HAP-1 (cell line): Measurements from ENCODE around the gene DLEC1.

Experiments
- DNase-seq, 2 experiments: peaks; one replicate each; pipeline ENCODE4 v3.0.0-alpha.2; 2016 to 2020; ENCODE audit warnings: low spot score in 2 of 2
- H3K27me3 ChIP-seq: fragments of 250-450 bp; sonication (Bioruptor Pico); 2 replicates; pipeline ENCODE4 v1.5.1; 2020; ENCODE audit warnings: low read depth, mild to moderate bottlenecking, moderate library complexity
- H3K36me3 ChIP-seq: fragments of 250-450 bp; sonication (Bioruptor Pico); replicated peaks from 2 replicates; pipeline ENCODE4 v1.5.1; 2020; ENCODE audit warnings: mild to moderate bottlenecking
- H3K4me1 ChIP-seq: fragments of 250-450 bp; sonication (Bioruptor Pico); 2 replicates; pipeline ENCODE4 v1.5.1; 2020; ENCODE audit warnings: mild to moderate bottlenecking
- H3K4me3 ChIP-seq: fragments of 250-450 bp; sonication (Bioruptor Pico); 2 replicates; pipeline ENCODE4 v1.5.1; 2020; ENCODE audit warnings: mild to moderate bottlenecking, moderate library complexity
- H3K9me3 ChIP-seq: fragments of 250-450 bp; sonication (Bioruptor Pico); 2 replicates; pipeline ENCODE4 v1.5.1; 2020; ENCODE audit warnings: mild to moderate bottlenecking, moderate library complexity
- in situ Hi-C: fragments of 300-500 bp; cut with MboI; formaldehyde crosslinking; loops from 3 replicates; pipeline ENCODE4 v1.14.3; 2020; ENCODE audit warnings: low sequenced_read_pairs, inconsistent platforms, mixed read lengths

Gene DLEC1

DNA sequence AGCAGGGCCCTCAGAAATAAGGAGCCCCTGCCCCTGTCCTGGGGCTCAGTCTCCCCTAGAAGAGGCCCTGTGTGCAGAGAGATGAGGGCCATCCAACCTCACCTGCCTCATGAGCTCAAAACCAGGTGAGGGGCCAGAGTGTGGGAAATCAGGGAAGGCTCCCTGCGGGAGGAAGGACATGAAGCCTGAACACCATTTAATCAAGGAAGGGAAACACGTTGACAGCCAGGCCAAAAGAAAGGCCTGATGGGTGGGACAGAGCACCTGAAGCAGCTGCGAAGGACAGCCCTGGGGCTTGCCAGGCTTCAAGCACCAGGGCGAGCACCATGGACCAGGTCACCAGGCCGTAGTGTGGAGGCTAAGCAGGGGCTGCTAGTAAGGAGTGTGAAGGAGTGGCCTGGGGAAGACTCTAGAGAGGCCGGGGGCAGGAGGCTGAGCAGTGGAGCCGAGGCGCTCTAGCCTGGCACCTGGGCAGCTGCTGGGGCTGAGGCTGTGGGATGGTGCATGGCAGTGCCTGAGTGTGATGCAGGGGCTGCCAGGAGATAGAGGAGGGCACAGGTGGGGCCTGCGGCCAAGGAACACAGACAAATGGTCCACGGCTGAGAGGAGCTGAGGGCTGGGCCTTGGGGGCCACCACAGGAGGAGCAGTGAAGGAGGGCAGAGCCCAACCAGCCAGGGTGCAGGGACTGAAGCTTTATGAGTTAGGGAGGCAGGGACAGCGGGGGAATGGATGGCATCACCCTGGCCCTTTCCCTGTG is 81.9 kb downstream of the DLEC1 start:
- peaks cover 46% of the 10 kb centered on the region for H3K36me3 ChIP-seq
- in situ Hi-C loops: loop anchor here (10.0 kb wide), 1 partner anchor 364 kb away; no protein-coding TSS in a partner anchor
- no peaks in the 10 kb centered on the region for H3K9me3 ChIP-seq
- no peak for DNase-seq
- no peak overlapping the region for H3K4me3 ChIP-seq
- H3K27me3 ChIP-seq: no peaks in the 10 kb centered on the region
- no peaks in the 10 kb centered on the region for H3K4me1 ChIP-seq

DNA sequence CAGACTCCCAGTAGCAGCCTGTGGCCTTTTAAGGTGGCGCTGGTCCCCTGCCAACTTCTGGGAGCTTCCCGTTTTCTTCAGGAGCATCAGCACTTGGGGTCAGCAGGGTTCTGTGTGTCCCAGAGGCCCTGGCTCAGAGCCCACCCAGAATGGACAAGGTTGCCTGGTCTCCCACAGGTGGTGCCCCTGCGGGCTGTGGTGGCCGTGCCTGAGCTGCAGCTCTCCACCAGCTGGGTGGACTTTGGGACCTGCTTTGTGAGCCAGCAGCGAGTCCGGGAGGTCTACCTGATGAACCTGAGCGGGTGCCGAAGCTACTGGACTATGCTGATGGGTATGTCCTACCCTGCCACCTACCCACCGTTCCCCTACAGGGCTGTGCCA is 82.4 kb downstream of the DLEC1 start:
- peaks cover 52% of the 10 kb centered on the region for H3K36me3 ChIP-seq
- no peaks in the 10 kb centered on the region for H3K27me3 ChIP-seq
- H3K4me1 ChIP-seq: no peaks in the 10 kb centered on the region
- in situ Hi-C loops: loop anchor here (10.0 kb wide), 1 partner anchor 363 kb away; no protein-coding TSS in a partner anchor
- no peaks in the 10 kb centered on the region for H3K9me3 ChIP-seq
- no peak for DNase-seq
- H3K4me3 ChIP-seq: no peak overlapping the region

DNA sequence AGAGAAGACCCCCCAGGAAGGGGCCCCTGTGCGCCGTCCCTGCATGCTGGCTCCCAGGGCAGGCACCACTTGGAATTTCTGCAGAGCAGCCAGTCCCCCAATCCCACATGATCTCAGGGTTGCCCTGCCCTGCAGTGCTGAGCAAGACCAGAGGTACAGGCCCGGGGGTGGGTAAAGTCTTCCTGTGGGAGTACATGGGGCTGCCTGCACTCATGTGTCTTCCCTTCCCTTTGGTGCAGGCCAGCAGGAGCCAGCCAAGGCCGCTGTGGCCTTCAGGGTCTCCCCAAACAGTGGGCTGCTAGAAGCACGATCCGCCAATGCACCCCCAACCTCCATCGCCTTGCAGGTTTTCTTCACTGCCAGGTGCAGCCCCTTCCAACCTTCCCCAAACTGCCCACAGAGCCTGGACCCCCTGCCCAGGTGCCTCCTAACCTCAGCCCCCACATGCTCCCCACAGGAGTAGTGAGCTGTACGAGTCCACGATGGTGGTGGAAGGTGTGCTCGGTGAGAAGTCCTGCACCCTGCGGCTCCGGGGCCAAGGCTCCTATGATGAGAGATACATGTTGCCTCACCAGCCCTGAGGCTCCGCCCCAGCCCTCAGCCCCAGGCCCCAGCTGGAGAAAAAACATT is 82.9 kb downstream of the DLEC1 start:
- Histone ChIP-seq H3K27me3 (no peaks in the 10 kb centered on the region), H3K4me1 (no peaks in the 10 kb centered on the region), H3K4me3 (no peak overlapping the region), H3K36me3 (peaks cover 57% of the 10 kb centered on the region), H3K9me3 (no peaks in the 10 kb centered on the region)
- no peak for DNase-seq
- in situ Hi-C loops: loop anchor here (10.0 kb wide), 1 partner anchor 363 kb away; no protein-coding TSS in a partner anchor

DNA sequence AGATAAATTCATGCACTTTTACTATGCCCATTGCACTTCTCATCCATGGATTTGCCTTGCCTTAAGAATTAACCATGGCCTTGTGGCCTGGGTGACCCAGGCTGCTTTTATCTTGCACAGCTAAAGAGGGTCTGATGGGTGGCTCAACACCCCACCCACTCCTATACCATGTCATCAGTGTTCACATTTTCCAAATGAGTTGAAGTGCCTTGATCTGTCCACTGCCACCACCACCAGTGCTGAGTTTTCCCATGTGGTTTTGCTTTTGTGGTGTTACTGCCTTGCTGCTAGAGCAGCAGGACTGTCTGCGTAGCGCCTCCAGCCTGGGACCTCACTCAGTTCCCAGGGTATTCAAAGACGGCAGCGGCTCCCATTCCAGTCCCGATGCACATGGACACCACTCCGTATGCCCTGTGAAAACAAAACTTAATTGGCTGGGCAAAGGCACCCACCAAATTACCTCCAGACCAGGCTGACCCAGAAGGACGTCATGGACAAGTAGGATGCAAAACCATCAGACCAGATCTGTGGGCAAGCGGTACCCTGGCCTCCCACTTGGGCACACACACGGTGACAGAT is 83.8 kb downstream of the DLEC1 start:
- no peaks in the 10 kb centered on the region for H3K4me1 ChIP-seq
- in situ Hi-C loops: loop anchor here (10.0 kb wide), 1 partner anchor 362 kb away; no protein-coding TSS in a partner anchor
- H3K27me3 ChIP-seq: no peaks in the 10 kb centered on the region
- H3K4me3 ChIP-seq: no peak overlapping the region
- peaks cover 66% of the 10 kb centered on the region for H3K36me3 ChIP-seq
- no peak for DNase-seq
- H3K9me3 ChIP-seq: no peaks in the 10 kb centered on the region

DNA sequence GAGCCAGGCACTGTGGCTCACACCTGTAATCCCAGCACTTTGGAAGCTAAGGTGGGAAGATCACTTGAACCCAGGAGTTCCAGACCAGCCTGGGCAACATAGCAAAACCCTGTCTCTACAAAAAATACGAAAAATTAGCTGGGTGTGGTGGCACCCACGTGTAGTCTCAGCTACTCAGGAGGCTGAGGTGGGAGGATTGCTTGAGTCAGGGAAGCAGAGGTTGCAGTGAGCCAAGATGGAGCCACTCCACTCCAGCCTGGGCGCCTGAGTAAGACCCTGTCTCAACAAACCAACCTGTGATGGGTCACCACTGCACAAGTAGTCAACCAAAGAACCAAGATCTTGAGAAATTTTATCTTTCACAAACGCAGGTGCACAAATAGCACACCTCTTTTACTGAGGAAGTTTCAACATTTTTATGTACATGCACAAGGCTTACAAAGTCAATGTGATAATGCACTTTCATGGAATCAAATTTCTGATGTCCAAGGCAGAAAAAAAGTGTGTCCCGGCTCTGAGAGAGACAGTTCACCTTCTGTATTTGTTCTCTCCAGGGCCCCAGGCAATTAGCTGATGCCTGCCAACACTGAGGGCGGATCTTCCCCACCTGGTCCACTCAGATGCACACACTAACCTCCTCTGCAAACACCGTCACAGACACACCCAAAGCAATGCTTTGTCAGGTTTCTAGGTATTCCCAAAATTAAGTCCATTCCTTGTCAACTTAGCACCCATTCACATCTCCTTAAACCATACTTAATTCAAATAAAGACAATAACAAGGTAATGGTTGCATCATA is 85.5 kb downstream of the DLEC1 start:
- in situ Hi-C loops: loop anchor here (10.0 kb wide), 1 partner anchor 360 kb away; no protein-coding TSS in a partner anchor
- Histone ChIP-seq H3K4me1 (no peaks in the 10 kb centered on the region), H3K4me3 (no peak overlapping the region), H3K36me3 (peaks cover 83% of the 10 kb centered on the region), H3K9me3 (no peaks in the 10 kb centered on the region), H3K27me3 (no peaks in the 10 kb centered on the region)
- no peak for DNase-seq

DNA sequence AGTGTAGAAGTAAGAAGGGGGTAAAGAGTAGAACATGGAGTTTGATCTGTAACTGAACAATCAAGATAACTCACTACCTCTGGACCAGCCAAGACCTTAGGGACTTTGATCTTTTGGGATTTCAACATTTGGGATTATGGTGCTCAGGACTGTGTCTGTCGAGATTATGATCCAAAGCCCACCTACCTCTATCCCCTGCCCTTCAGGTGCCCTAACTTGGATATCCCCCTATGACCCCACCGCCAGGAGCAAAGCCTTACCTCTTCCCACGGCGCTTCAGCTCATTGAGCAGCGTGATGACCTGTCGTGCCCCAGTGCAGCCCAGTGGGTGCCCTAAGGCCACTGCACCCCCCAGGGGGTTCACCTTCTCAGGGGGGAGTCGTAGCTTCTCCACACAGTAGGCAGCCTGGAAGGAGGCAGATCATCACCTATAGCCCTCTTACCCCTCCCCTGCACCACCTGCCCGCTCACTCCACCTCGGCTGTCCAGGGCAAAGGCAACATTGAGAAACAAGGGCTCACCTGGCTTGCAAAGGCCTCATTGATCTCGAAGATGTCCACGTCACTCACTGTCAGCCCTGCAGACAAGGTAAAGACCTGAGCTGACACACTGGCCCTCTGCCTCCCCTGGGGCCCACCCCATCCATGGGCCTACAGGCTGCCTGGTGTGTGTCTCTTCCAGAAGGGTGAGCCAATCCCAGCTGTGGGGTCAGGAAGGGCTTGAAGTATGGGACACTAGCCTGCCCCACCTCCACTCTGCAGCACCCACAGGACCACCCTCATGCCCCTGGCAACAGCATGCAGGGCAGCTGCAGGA is 86.5 kb downstream of the DLEC1 start:
- no peak for DNase-seq
- Histone ChIP-seq H3K4me3 (no peak overlapping the region), H3K36me3 (peaks cover 92% of the 10 kb centered on the region), H3K27me3 (no peaks in the 10 kb centered on the region), H3K9me3 (no peaks in the 10 kb centered on the region), H3K4me1 (no peaks in the 10 kb centered on the region)
- in situ Hi-C loops: loop anchor here (10.0 kb wide), 1 partner anchor 359 kb away; no protein-coding TSS in a partner anchor

DNA sequence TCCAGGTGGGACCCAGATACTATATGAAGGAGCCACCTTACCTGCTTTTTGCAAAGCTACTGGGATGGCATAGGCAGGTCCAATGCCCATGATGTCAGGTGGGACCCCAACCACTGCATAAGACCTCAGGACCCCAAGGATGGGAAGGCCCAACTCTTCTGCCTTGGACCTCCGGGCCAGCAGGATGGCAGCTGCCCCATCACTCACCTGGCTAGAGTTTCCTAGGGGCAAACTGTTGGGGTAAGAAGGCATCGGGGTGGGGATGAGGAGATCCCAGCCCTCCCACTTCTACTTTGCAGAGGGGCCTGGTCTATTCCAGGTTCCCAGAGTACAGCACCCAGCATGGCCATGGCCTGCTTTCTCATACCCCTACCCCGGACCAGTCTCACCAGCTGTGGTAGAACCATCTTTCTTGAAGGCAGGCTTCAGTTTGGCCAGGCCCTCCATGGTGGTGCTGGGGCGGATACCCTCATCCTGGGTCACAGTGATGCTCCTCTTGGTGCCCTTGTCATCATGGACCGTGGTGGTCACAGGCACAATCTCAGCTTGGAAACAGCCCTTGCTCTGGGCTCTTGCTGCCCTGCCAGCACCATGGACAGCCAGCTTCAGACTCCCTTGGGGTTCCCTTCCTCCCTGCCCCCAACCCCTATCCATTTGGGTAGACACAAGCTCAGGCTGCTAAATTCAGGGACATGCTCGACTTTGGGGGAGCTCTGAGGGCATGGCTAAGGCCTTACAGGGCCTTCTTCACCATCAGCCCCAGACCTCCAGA is 87.3 kb downstream of the DLEC1 start:
- DNase-seq: no peak
- no peaks in the 10 kb centered on the region for H3K9me3 ChIP-seq
- no peak overlapping the region for H3K4me3 ChIP-seq
- in situ Hi-C loops: loop anchor here (10.0 kb wide), 1 partner anchor 358 kb away; no protein-coding TSS in a partner anchor
- peaks cover 93% of the 10 kb centered on the region for H3K36me3 ChIP-seq
- H3K4me1 ChIP-seq: no peaks in the 10 kb centered on the region
- no peaks in the 10 kb centered on the region for H3K27me3 ChIP-seq

DNA sequence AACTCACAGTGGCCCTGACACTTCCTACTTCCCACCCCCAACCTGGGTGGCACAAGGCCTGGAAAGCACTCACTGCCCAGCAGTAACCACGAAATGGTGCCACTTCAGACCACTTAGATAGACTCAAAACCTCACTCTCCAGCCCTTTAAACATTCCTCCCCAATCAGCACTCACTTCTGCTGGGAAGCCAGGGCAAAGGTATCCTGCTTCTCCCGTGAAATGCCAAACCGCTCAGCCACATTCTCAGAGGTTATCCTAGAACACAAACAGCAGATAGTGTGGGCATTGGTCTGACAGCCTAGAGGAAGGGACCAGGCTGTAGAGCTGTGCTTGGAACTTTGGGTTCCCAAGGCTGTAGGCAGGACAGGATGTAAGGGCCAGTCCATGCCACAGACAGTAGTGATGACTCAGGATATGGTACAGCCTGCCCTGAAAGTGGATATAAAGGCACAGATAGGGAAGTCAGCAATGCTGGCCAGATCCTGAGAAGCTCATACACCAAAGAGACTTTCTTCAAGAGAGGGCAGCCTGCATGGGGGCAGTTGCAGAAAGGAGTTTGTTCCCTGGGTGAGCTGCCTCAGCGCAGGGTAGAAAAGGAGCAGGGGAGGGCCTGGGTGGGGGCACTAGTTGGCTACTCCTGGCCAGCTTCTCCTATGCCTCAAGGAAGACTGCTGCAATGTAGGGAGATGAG is 88.7 kb downstream of the DLEC1 start:
- in situ Hi-C loops: loop anchor here (10.0 kb wide), 1 partner anchor 357 kb away; no protein-coding TSS in a partner anchor
- H3K27me3 ChIP-seq: no peaks in the 10 kb centered on the region
- no peaks in the 10 kb centered on the region for H3K9me3 ChIP-seq
- no peaks in the 10 kb centered on the region for H3K4me1 ChIP-seq
- H3K36me3 ChIP-seq: peaks cover 93% of the 10 kb centered on the region
- DNase-seq: no peak
- H3K4me3 ChIP-seq: no peak overlapping the region

DNA sequence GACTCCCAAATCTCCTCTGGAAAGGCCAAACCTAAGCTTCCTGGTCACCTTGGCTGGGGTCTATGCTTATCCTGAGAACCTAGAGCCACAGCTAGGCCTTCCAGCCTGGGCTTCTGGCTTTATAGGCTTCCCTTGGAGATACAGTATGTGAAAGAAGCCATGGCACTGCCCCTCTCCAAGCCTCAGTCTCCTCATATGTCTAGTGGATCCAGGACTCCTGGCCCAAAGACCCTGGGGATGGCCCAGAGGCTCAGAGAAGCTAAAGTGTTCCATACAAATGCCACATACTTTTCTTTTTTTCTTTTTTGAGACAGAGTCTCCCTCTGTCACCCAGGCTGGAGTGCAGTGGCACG is 89.3 kb downstream of the DLEC1 start:
- Histone ChIP-seq H3K36me3 (peaks cover 89% of the 10 kb centered on the region), H3K4me3 (no peak overlapping the region), H3K9me3 (no peaks in the 10 kb centered on the region), H3K27me3 (no peaks in the 10 kb centered on the region), H3K4me1 (no peaks in the 10 kb centered on the region)
- in situ Hi-C loops: loop anchor here (10.0 kb wide), 1 partner anchor 357 kb away; no protein-coding TSS in a partner anchor
- no peak for DNase-seq

DNA sequence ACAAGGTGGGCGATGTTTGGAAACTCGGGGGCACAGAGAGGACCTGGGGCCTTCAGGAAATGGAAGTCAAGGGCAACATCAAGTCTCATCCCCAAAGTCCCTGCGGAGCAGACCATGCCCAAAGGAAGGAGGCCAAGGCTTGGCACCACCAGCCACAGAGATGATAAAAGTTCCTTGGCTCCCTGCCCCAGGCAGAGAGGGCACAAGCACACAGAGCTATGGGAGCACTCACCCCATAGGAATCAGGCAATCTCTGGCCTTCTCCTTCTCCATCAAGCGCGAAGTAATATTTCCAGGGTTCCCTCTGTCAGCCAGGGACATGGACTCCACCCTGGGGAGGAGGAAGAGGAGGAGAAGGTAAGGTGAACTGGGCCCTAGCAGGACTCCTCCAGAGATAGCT is 90.0 kb downstream of the DLEC1 start:
- DNase-seq: no peak
- Histone ChIP-seq H3K36me3 (peaks cover 93% of the 10 kb centered on the region), H3K4me3 (no peak overlapping the region), H3K9me3 (no peaks in the 10 kb centered on the region), H3K4me1 (no peaks in the 10 kb centered on the region), H3K27me3 (no peaks in the 10 kb centered on the region)
- in situ Hi-C loops: loop anchor here (10.0 kb wide), 1 partner anchor 356 kb away; no protein-coding TSS in a partner anchor

DNA sequence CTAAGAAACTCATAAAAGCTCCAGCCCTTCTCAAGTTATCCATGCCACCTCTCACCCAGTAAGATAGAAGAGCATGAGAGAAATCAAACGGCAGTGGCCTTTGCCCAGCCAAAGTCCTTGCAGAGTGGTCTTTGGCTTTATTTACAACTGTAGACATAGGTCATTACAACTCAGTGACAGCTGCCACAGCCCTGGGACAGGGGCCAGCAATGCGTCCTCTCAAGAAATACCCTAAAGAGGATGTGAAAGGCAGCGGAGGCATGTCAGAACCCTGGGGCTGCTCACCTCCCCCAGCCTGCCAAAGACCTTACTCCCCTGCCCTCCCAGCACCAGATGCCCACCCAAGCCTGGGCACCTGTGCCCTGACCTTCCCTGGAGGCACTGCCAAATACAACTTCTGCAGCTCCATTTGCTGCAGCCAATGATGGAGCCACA is 91.6 kb downstream of the DLEC1 start:
- Histone ChIP-seq H3K4me1 (peaks cover 6% of the 10 kb centered on the region), H3K27me3 (no peaks in the 10 kb centered on the region), H3K36me3 (peaks cover 92% of the 10 kb centered on the region), H3K9me3 (no peaks in the 10 kb centered on the region), H3K4me3 (no peak overlapping the region)
- DNase-seq: no peak
- in situ Hi-C loops: no loop called here
